CD4-positive, alpha-beta T cell (primary cell): ENCODE results near the gene AGPAT4. TPM values are rescaled to one million over a fixed set of nuclear protein-coding genes. Genes with fewer than 3 reads are reported as not detected.
A peak's percentile ranks its signal among the peaks of the same experiment; 100 is the strongest.
"Not testable (repeated sequence)": the region's sequence is repeated elsewhere in the genome, so short reads cannot be mapped to it uniquely, and the experiment has no call there.

Experiments
- ATAC-seq: fragments of 200-7000 bp; cut with Tn5 transposase; one replicate; pipeline ENCODE4 v1.10.0; 2022; ENCODE audit warnings: mild to moderate bottlenecking; ENCODE audit not compliant: poor library complexity
- CTCF ChIA-PET: fragments of 350-600 bp; sonication (Branson Sonifier 250); formaldehyde crosslinking; loops from one replicate; lab custom pipeline; 2021; ENCODE audit warnings: antibody characterized with exemption, inconsistent platforms; lab: Charles Lee
- POLR2A ChIA-PET: fragments of 350-600 bp; sonication (Branson Sonifier 250); formaldehyde crosslinking; loops from one replicate; lab custom pipeline; 2021; ENCODE audit warnings: antibody characterized with exemption, inconsistent platforms; lab: Charles Lee
- DNase-seq, 14 experiments: peaks; one replicate each; pipeline ENCODE4 v3.0.0-alpha.2; 2013 to 2020; ENCODE audit warnings: mixed read lengths in 2 of 14
- H3K27ac ChIP-seq, 2 donors: one replicate each; pipeline versions ENCODE4 v1.5.1 to v1.7.0; 2013; ENCODE audit warnings: low read length in 2 of 2, low read depth in 1 of 2, mild to moderate bottlenecking in 1 of 2
- H3K27me3 ChIP-seq, 2 experiments: 1 replicate in 1 of 2; 2 replicates in 1 of 2; pipeline versions ENCODE4 v1.6.1 to v1.7.0; 2013; ENCODE audit warnings: low read length in 2 of 2, control low read depth in 1 of 2, mild to moderate bottlenecking in 1 of 2, moderate library complexity in 1 of 2; ENCODE audit not compliant: insufficient read depth in 2 of 2, control insufficient read depth in 1 of 2
- H3K36me3 ChIP-seq: one replicate; pipeline ENCODE4 v1.6.1; 2013; ENCODE audit warnings: low read length, control low read depth; ENCODE audit not compliant: insufficient read depth
- H3K4me1 ChIP-seq: one replicate; pipeline ENCODE4 v1.6.1; 2013; ENCODE audit warnings: low read length, control low read depth; ENCODE audit not compliant: insufficient read depth
- H3K4me3 ChIP-seq: one replicate; pipeline ENCODE4 v1.5.1; 2013; ENCODE audit warnings: mild to moderate bottlenecking, low read length, moderate library complexity
- H3K9me3 ChIP-seq, 2 experiments: 1 replicate in 1 of 2; 2 replicates in 1 of 2; pipeline versions ENCODE4 v1.6.1 to v1.7.0; 2013; ENCODE audit warnings: low read length in 2 of 2, mild to moderate bottlenecking in 2 of 2, control low read depth in 1 of 2, moderate library complexity in 1 of 2; ENCODE audit not compliant: control insufficient read depth in 1 of 2, insufficient read depth in 1 of 2
- H3K27ac Mint-ChIP-seq: one replicate; pipeline ENCODE4 v1.8.0; 2020; ENCODE audit warnings: mixed read lengths
- H3K27me3 Mint-ChIP-seq: one replicate; pipeline ENCODE4 v1.8.0; 2021; ENCODE audit warnings: mixed read lengths
- H3K36me3 Mint-ChIP-seq: one replicate; pipeline ENCODE4 v1.8.0; 2021; ENCODE audit warnings: low read depth, mixed read lengths
- H3K4me1 Mint-ChIP-seq: one replicate; pipeline ENCODE4 v1.8.0; 2021; ENCODE audit warnings: low read depth, mixed read lengths
- H3K4me3 Mint-ChIP-seq: one replicate; pipeline ENCODE4 v1.8.0; 2020; ENCODE audit warnings: mild to moderate bottlenecking, mixed read lengths
- H3K9me3 Mint-ChIP-seq: one replicate; pipeline ENCODE4 v1.8.0; 2020; ENCODE audit warnings: mixed read lengths
- CTCF ChIP-seq: fragments of 200-600 bp; IDR thresholded peaks from one replicate; pipeline ENCODE4 v1.8.0; 2022; ENCODE audit warnings: antibody characterized with exemption, mild to moderate bottlenecking
- intact Hi-C, 2 experiments: fragments of 100-400 bp; cut with DNase I in 1 of 2; cut with micrococcal nuclease in 1 of 2; formaldehyde crosslinking; loops; one replicate each; pipeline versions ENCODE4 v1.15.1 to v1.9.0; 2023 to 2025; cut with DNase I, micrococcal nuclease
- total RNA-seq, 174 experiments: library from RNA in 2 of 174; stranded (reverse) in 2 of 174; gene quantifications; one replicate each; pipeline ENCODE4 v1.2.3 and lab custom pipeline; 2021 to 2026

The AGPAT4 gene
- total RNA-seq, 2 experiments from 2014 or later, result 2.8 to 4.8 TPM

DNA sequence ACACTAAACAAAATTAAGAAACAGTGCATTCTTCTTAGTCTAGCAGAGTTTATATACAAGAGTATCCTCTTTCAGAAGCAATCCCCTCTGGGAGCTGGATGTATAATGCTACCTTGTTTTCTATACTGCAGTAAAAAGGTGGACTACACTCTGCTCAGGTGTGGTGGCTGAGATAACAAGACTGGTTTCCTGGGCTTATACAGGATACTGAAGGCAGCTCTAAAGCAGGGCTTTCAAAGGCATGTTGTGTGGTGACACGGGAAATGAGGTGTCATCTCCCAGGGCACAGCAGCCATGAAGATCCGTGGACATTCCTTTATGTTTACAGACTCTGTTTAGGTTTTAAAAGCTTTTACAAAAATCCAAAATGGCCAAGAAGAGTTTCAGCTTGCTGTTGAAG, 145.6 kb downstream of the AGPAT4 start:
- Mint-ChIP-seq H3K9me3 (peaks cover 5% of the 10 kb centered on the region), H3K36me3 (peaks cover 57% of the 10 kb centered on the region), H3K4me3 (peak overlapping the region; percentile 5), H3K27me3 (no peaks in the 10 kb centered on the region), H3K27ac (peak overlapping the region; percentile 64), H3K4me1 (peaks cover 22% of the 10 kb centered on the region)
- ChIA-PET POLR2A (interaction anchor here (1.1 to 1.3 kb wide), 2 partner anchors 14 to 17 kb away, joined by 3 to 5 read pairs; no protein-coding TSS in a partner anchor), CTCF (no interaction called here)
- intact Hi-C loops, result no loop called here
- no peak overlapping the region for H3K27ac ChIP-seq
- peak in 1 of 14 experiments; percentile 18 for DNase-seq
- H3K36me3 ChIP-seq, result peaks cover 6% of the 10 kb centered on the region
- peaks cover 6% of the 10 kb centered on the region for H3K4me1 ChIP-seq
- ATAC-seq, result peak; percentile 64
- no peaks in the 10 kb centered on the region for H3K27me3 ChIP-seq
- no peak for TF ChIP-seq CTCF
- H3K9me3 ChIP-seq, result peaks cover 0 to 4% of the 10 kb centered on the region in 2 experiments
- H3K4me3 ChIP-seq, result no peak overlapping the region

- ChIA-PET POLR2A (no interaction called here), CTCF (no interaction called here)
- Mint-ChIP-seq H3K36me3 (peaks cover 68% of the 10 kb centered on the region), H3K4me3 (no peak overlapping the region), H3K27ac (peak overlapping the region; percentile 64), H3K9me3 (peaks cover 7% of the 10 kb centered on the region), H3K27me3 (no peaks in the 10 kb centered on the region), H3K4me1 (peaks cover 22% of the 10 kb centered on the region)
- H3K27me3 ChIP-seq, result no peaks in the 10 kb centered on the region
- no peak overlapping the region for H3K4me3 ChIP-seq
- DNase-seq, result no peak
- intact Hi-C loops, result no loop called here
- H3K36me3 ChIP-seq, result peaks cover 6% of the 10 kb centered on the region
- H3K4me1 ChIP-seq, result peaks cover 6% of the 10 kb centered on the region
- ATAC-seq, result no peak
- H3K27ac ChIP-seq, result no peak overlapping the region
- peaks cover 0 to 14% of the 10 kb centered on the region in 2 experiments for H3K9me3 ChIP-seq
- no peak for TF ChIP-seq CTCF
These were observed 146.7 kb downstream of the AGPAT4 start for GRCh38 chr6:161127071-161127740.

- no peaks in the 10 kb centered on the region for H3K27me3 ChIP-seq
- peaks cover 22% of the 10 kb centered on the region for H3K4me1 Mint-ChIP-seq
- H3K9me3 ChIP-seq, result peaks cover 0 to 16% of the 10 kb centered on the region in 2 experiments
- H3K4me3 ChIP-seq, result no peak overlapping the region
- H3K4me1 ChIP-seq, result peaks cover 6% of the 10 kb centered on the region
- H3K27me3 Mint-ChIP-seq, result no peaks in the 10 kb centered on the region
- no peak overlapping the region for H3K4me3 Mint-ChIP-seq
- peaks cover 10% of the 10 kb centered on the region for H3K36me3 ChIP-seq
- POLR2A ChIA-PET, result no interaction called here
- H3K36me3 Mint-ChIP-seq, result peaks cover 84% of the 10 kb centered on the region
- intact Hi-C loops, result no loop called here
- CTCF ChIA-PET, result interaction anchor here (0.9 to 1.2 kb wide), 2 partner anchors 21 to 245 kb away, joined by 3 to 5 read pairs; no protein-coding TSS in a partner anchor
- TF ChIP-seq CTCF, result no peak
- no peak overlapping the region for H3K27ac ChIP-seq
- ATAC-seq, result no peak
- no peak for DNase-seq
- peaks cover 13% of the 10 kb centered on the region for H3K9me3 Mint-ChIP-seq
- H3K27ac Mint-ChIP-seq, result no peak overlapping the region
These were observed 148.3 kb downstream of the AGPAT4 start for GRCh38 chr6:161125591-161125990.

GRCh38 chr6:161123319-161123718, 150.5 kb downstream of the AGPAT4 start:
- H3K27me3 ChIP-seq, H3K27me3 Mint-ChIP-seq, H3K27ac ChIP-seq, H3K27ac Mint-ChIP-seq, intact Hi-C loops, H3K4me1 ChIP-seq, POLR2A ChIA-PET, DNase-seq, ATAC-seq, H3K4me3 Mint-ChIP-seq, H3K4me3 ChIP-seq: not testable (repeated sequence)
- peaks cover 21% of the 10 kb centered on the region for H3K36me3 ChIP-seq
- CTCF ChIA-PET, result interaction anchor here (1.6 kb wide), 1 partner anchor 248 kb away, joined by 3 read pairs; no protein-coding TSS in a partner anchor
- peaks cover 99% of the 10 kb centered on the region for H3K36me3 Mint-ChIP-seq
- peaks cover 0 to 16% of the 10 kb centered on the region in 2 experiments for H3K9me3 ChIP-seq
- peaks cover 21% of the 10 kb centered on the region for H3K9me3 Mint-ChIP-seq
- H3K4me1 Mint-ChIP-seq, result peaks cover 12% of the 10 kb centered on the region
